GM12801 (cell line): ENCODE measurements around the gene FILIP1L.

ENCODE experiments used
- CTCF ChIP-seq: IDR thresholded peaks from one replicate; pipeline ENCODE4 v1.5.1; 2011; ENCODE audit warnings: control low read depth; ENCODE audit not compliant: insufficient read length; ENCODE audit errors: extremely low read depth

The FILIP1L gene

GRCh38 chr3:99918715-99919114 lies 195.6 kb downstream of the FILIP1L start:
- no peak for TF ChIP-seq CTCF

GRCh38 chr3:99915906-99916432 lies 198.3 kb downstream of the FILIP1L start:
- TF ChIP-seq CTCF = no peak

- no peak for TF ChIP-seq CTCF
These were observed 202.9 kb downstream of the FILIP1L start for GRCh38 chr3:99911433-99911832.

- TF ChIP-seq CTCF = no peak
These were observed 203.5 kb downstream of the FILIP1L start for GRCh38 chr3:99910752-99911290.

GRCh38 chr3:99909714-99910495 lies 204.4 kb downstream of the FILIP1L start:
- no peak for TF ChIP-seq CTCF

- no peak for TF ChIP-seq CTCF
These were observed 206.2 kb downstream of the FILIP1L start for GRCh38 chr3:99907959-99908544.

GRCh38 chr3:99903869-99904268 lies 210.4 kb downstream of the FILIP1L start:
- no peak for TF ChIP-seq CTCF
